Cardiac fibroblast (primary cell): Measurements from ENCODE around the gene RNF5.
"Not testable (repeated sequence)": the region's sequence is repeated elsewhere in the genome, so short reads cannot be mapped to it uniquely, and the experiment has no call there.

Experiments used
- DNase-seq, 2 donors: peaks; one replicate each; pipeline versions ENCODE4 v3.0.0 to v3.0.0-alpha.2; 2010; ENCODE audit warnings: low read depth in 2 of 2
- H3K4me3 ChIP-seq, 2 donors: replicated peaks in 1 of 2; 1 replicate in 1 of 2; 2 replicates in 1 of 2; pipeline ENCODE4 v1.5.1; 2011; ENCODE audit warnings: low read depth in 2 of 2, low read length in 2 of 2, mild to moderate bottlenecking in 2 of 2, moderate library complexity in 1 of 2
- CTCF ChIP-seq: IDR thresholded peaks from one replicate; pipeline ENCODE4 v1.5.1; 2011; ENCODE audit warnings: low read depth, mild to moderate bottlenecking, low read length, inconsistent platforms

Gene RNF5

GRCh38 chr6:32187009-32187709 lies 9.0 kb downstream of the RNF5 start:
- H3K4me3 ChIP-seq, result no peak overlapping the region
- no peak for TF ChIP-seq CTCF
- DNase-seq, result no peak

GRCh38 chr6:32187725-32188380 lies 9.6 kb downstream of the RNF5 start:
- peak overlapping the region; percentile 11 to 67 for H3K4me3 ChIP-seq
- not testable (repeated sequence) for DNase-seq

GRCh38 chr6:32188381-32189068 lies 10.3 kb downstream of the RNF5 start:
- TF ChIP-seq CTCF, result no peak
- peak; percentile 25 to 41 for DNase-seq
- H3K4me3 ChIP-seq, result peak overlapping the region; percentile 67 to 70

- no peak for DNase-seq
- no peak for TF ChIP-seq CTCF
- peak overlapping the region; percentile 67 to 70 for H3K4me3 ChIP-seq
Measured at GRCh38 chr6:32189069-32189741, 11.0 kb downstream of the RNF5 start.

- H3K4me3 ChIP-seq, result peak overlapping the region; percentile 67 to 70
- TF ChIP-seq CTCF, result no peak
- no peak for DNase-seq
Measured at GRCh38 chr6:32189742-32190053, 11.5 kb downstream of the RNF5 start.

- peak; percentile 91 to 96 for DNase-seq
- TF ChIP-seq CTCF, result no peak
- H3K4me3 ChIP-seq, result peak within 1 kb of the TSS; percentile 67 to 70
Measured at GRCh38 chr6:32190054-32190851, 12.0 kb downstream of the RNF5 start, which contains the start of gene PBX2. TSS of gene PBX2 (minus strand) at chr6:32190202. CDS start at chr6:32189915, 287 bp downstream.
